Fibroblast of peridontal ligament (primary cell): ENCODE measurements around the gene ZNF845.
"Not testable (repeated sequence)": the region's sequence is repeated elsewhere in the genome, so short reads cannot be mapped to it uniquely, and the experiment has no call there.

Experiments
- DNase-seq: peaks from one replicate; pipeline ENCODE4 v3.0.0-alpha.2; 2010; ENCODE audit errors: extremely low read depth

Gene ZNF845

DNA sequence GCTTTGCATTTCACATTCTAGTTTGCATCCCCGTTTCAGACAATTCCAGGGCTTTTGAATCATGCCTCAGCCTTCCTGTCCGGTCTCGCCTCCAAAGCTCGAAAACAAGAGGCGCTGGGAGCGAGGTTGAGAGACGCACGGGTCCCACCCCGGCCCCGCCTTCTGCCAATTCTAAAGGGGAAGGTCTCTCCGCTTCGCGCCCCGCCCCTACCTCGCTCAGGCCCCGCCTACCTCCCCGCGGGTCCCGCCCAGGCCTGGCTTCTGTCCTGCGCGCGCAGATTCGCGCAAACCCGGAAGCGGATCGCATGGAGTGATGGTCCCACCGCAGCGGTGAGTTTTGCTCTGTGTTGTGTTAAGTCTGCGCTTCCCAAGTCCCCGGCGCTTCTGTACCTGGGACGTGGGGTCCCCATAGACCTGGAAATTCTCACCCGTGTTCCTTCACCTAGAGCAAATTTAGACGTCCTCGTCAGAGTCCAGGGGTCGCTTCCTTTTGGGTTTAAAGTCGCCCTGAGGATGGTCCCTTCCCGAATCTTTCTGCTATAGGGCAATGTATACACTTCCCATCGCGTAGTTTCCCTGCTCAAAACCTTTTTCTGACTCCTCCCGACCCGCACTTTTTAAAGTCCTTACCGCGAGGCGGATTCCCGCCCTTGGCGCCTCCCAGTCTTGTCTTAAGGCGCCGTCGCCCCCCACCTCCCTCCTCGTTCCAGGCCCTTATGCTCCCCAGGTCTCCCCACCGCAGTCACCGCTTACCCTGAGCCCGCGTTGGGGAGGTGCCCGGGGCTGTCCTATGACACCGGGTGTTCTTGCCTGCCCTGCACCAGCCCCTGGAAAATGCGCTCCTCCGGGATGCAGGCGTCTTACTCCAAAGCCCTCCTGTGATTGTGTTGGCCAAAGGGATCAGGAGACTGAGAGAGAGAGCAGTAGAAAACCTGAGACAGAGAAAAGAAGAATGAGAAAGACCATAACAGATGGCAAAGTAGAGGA, at the start of gene ZNF845:
Gene ZNF845, plus strand, starts transcription at position 287 of the 987 bp plus-strand sequence. CDS start 7,559 bp downstream, outside the sequence.
- DNase-seq: peak; percentile 85

DNA sequence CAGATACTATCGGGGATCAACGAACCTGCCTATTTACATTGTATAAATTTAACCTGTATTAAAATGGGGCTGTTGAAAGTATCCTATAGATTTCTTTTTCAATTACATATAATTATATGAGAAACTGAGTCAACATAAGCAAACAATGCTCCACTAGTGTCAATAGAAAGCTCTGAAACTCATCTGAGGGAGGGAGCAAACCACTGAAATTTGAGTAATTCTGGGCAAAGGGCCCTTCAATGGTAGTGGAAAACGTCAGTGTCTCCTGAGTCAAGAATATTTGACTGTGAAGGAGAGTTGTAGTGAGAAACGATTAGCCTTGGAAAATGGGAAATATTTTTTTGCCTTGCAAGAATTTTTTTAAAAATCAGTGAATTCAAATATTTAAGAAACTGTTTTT, 48.5 kb upstream of the ZNF845 start:
- no peak for DNase-seq

DNA sequence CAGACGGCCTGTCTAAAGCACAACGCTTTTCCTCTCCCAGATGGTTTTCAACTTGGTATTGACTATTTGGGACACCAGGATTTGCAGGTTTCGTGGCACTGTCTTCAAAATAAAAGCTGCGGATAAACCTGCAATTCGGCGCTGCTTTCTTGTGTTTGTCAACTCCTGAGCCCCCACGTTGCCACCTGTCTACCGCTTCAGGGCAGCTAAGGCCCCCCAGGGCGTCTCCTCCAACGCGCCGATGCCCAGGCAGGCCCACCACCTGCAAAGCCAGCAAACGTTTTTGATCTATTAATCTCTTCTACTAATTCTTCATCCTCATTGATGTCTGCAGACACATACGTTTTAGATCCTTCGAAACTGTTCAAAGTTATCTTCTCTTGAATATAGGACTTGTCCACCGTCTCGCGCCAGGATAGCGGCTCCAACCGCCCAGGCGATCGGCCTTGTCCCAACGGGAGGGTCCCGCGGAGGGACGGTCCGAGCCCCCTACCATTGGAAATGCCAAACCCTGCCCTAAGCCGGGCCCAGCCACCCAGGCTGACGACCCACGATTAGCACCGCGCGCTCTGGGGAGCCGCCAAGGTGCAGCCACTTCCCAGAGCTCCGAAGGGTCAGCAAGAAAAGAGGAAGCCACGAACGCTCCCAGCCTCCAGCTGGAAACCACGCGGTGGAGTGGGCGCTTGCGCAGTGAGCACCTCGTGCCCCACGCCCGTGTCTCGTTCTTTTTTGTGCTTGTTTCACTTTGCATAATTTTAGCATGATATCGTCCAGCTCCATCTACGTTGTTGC, 42.6 kb upstream of the ZNF845 start:
- no peak for DNase-seq

DNA sequence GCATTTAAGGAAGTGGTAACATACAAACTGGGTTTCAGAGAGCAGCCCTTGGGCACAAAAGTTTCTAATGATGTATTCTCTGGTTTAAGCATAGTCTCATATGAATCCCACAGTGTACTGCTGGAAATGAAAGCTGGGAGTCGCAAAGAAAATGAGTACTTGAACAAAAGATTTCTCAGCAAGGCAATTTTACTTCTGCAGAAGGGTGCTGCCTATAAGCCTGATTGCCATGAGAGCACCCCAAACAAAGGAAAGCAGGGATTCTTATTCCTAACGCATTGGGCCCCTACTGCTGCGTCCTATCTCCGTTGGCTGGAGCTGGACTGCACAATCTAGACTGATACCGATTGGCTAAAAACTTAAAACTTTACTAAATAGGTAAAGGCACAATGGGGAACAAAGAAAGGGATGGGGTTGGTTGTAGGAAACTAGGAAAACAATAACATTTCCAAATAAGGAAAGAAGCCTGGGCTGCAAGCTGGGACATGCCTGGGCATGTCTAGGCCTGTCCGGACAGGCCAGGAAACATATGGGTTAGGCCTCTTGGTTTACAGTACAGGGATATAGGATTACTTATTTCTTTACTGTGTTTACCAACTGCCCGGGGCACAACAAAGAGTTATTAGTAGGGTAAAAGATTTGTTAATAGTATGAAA, 38.6 kb upstream of the ZNF845 start:
- DNase-seq: no peak

DNA sequence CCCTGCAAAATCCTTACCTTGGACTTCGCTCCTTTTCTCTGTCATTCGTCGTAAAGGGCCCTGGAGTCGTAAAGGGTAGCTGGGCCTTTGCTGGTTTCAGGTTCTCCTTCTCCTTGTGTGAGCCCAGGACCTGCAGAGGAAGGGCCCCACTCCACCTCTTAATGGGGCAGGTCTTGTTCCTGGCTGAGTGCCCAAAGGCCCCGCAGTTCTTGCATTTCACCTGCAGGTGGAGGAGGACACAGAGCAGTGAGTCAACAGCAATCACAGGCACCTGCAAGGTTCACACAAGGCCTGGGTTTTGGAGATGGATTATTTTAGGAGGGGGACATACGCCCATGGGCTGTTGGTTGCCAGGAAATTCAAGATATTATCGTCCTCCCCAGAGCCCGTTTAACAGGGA, 32.2 kb upstream of the ZNF845 start:
- DNase-seq: not testable (repeated sequence)

DNA sequence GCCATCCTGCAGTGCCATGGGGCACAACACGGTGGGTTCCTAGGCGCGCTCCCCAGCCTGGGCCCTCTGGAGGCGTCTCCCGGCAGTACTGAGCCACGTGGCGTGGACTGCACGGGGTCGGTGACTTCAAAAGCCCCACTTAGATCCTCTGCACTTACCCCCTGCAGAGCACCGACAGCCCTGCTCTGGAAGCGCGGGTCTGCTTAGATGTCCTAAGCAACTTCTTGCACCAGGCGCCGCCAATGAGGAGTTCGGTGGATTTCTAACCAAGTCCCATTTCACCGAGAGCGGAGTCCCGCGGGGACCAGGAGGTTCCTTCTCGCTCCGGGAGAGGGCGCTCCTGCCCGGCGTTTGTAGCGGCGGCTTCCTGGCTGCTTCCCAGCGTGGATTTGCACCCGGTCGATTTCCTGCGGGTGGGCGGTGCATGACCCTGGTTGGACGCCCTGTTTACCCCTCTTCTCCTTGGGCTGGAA, 25.2 kb upstream of the ZNF845 start:
- peak; percentile 8 for DNase-seq

DNA sequence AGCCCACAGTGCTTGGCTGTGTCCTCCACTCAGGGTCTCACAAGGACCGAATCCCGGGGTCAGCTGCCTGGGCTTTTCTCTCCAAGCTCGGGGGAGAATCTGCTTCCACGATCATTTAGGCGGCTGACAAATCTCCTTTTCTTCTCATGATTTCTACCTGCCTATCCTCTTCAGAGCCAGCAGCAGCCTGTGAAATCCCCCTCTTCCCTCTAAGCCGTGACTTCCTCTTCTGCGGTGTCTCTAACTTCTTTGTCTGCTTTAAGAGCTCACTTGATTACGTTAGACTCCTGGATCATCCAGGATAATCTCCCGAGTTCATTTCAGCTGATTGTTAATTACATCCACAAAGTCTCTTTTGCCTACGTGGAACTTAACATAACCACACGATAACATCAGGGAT, 22.5 kb upstream of the ZNF845 start:
- no peak for DNase-seq

DNA sequence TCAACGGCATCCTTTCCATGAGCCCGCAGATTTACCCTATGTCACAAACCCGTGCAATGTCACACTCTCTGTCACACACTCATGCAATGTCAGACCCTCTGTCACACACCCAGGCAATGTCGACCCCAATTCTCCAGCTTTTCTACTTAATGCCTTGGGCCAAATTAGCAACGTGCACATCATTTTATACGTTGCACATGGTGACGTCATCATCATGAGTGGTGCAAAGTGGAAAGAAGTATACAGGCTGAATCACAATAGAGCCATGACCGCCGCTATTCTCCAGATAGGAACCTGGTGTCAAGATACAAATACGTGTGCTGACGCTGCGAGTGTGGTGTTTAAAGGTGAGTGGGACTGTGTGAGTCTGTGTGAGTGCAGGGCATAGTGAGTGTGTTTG, 21.7 kb upstream of the ZNF845 start:
- DNase-seq: no peak

DNA sequence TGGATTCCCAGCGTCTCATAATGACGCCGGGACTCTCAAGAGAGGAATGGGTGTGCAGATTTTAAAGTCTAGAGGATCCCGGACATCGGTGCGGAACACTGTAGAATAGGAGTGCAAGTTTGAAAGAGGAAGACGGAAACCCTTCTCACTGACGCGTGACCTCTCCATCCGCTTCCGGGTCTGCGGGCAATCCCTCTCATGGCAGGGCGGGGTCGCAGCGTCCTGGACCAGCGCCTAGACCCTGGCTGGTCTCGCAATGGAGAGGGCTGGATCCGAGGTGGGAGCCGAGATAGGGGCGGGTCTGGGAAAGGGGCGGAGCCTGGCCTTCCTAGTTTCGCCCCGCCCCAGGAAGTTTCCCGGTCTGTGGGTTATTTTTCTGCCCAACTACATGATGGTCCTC, 4.6 kb upstream of the ZNF845 start:
- DNase-seq: peak; percentile 11

DNA sequence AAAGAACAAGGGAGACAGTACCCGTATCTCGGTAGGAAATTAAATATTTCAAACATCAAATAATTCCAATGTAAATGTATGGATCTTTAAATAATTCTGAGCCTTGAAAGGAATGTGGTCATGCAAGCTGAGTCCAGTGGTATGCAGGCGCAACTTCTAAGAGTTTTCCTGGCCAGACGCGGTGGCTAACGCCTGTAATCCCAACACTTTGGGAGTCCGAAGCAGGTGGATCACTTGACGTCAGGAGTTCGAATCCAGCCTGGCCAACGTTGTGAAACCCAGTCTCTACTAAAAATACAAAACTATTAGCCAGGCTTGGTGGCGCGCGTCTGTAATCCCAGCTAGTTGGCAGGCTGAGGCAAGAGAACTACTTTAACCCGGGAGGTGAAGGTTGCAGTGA, 1.1 kb upstream of the ZNF845 start:
- no peak for DNase-seq

DNA sequence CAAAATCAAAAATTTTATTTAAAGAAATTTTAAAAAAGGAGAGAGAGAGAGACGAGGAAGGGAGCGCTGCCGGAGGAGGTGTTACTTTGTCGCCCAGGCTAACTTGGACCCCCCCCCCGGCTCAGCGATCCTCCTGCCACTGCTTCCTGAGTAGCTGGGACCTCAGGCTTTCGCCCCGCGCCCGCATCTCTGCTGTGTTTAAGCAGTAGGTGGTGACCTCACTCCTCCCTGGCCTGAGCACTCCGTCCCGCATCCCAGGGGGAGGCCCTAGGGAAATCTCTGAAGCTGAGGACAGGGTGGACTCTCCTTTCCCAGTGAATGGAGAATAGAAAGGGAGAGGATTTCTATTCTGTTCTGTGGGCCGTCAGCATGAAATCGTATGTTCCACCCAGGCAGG, 485 bp upstream of the ZNF845 start:
- no peak for DNase-seq

DNA sequence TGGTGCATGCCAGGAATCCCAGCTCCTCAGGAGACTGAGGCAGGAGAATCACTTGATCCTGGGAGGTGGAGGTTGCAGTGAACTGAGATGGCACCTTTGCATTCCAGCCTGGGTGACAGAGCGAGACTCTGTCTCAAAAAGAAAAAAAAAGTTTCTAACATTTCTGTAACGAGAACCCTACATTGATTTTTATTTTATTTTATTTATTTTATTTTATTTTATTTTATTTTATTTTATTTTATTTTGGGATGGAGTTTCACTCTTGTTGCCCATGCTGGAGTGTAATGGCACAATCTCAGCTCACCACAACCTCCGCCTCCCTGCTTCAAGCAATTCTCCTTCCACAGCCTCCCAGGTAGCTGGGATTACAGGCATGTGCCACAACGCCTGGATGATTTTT, 10.9 kb downstream of the ZNF845 start:
- DNase-seq: not testable (repeated sequence)

DNA sequence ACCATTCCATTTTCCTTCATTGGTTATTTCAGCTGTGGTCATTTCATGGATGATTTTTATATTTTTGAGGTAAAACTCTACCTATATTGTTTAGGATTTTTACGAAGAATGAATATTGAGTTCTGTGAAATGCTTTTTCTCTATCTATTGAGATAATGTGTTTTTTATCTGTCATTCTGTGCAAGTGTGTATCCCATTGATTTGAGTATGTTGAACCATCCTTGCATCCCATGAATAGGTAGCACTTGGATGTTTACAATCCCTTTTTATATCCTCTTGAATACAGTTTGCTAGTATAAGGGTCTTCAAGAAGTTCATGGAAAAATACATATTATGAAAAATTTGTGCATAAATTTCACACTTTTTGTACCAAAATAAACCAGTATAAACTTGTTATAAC, 22.2 kb downstream of the ZNF845 start:
- DNase-seq: no peak

DNA sequence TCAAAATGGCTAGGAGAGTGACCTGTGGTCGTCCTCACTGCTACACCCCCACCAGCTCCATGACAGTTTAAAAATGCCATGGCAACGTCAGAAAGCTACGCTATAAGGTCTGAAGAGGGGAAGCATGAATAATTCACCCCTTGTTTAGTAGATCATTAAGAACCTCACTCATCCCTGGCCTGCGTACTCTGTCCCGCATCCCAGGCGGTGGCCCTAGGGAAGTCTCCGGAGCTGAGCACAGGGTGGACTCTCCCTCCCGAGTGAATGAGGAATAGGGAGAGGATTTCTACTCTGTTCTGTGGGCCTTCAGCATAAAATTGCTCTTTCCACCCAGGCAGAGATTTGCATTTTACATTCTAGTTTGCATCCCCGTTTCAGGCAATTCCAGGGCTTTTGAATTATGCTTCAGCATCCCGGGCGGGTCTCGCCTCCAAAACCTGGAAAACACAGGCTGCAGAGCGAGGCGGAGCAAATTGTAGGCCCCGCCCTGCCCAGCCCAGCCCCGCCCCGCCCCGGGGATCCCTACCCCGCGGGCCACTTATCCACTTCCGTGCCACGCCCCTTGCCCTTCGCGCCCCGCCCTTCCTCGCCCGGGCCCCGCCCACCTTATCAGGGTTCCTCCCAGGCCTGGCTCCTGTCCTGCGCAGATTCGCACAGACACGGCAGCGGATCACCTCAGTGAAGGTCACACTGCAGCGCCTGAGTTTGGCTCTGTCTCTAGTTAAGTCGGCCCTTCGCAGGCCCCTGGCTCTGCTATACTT, 24.5 kb downstream of the ZNF845 start:
- DNase-seq: no peak

DNA sequence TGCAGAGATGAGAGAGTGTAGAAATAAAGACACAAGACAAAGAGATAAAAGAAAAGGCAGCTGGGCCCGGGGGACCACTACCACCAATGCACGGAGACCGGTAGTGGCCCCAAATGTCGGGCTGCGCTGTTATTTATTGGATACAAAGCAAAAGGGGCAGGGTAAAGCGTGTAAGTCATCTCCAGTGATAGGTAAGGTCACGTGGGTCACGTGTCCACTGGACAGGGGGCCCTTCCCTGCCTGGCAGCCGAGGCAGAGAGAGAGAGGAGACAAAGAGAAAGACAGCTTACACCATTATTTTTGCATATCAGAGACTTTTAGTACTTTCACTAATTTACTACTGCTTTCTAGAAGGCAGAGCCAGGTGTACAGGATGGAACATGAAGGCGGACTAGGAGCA, 26.5 kb downstream of the ZNF845 start:
- not testable (repeated sequence) for DNase-seq

DNA sequence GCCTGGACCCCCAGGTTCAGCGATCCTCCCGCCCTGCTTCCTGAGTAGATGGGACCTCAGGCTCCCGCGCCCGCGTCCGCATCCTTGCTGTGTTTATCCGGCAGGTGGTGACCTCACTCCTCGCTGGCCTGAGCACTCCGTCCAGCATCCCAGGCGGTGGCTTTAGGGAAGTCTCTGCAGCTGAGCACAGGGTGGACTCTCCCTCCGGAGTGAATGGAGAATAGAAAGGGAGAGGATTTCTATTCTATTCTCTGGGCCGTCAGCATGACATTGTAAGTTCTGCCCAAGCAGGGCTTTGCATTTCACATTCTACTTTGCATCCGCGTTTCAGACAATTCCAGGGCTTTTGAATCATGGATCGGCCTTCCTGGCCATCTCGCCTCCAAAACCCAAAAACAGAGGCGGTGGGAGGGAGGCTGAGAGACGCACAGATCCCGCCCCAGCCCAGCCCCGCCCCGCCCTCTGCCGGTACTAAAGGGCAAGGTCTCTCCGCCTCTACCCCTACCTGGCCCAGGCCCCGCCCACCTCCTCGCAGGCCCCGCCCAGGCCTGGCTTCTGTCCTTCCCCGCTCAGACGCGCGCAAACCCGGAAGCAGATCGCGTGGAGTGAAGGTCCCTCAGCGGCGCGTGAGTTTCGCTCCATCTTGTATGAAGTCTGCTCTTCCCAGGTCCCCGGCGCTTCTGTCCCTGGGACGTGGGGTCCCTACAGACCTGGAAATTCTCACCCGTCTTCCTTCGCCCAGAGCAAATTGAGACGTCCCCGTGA, 31.8 kb downstream of the ZNF845 start, which contains the start of gene ZNF525:
Gene ZNF525, plus strand, starts transcription at position 572 of the 765 bp plus-strand sequence. CDS start 6,577 bp downstream, outside the sequence.
- DNase-seq: peak; percentile 67

DNA sequence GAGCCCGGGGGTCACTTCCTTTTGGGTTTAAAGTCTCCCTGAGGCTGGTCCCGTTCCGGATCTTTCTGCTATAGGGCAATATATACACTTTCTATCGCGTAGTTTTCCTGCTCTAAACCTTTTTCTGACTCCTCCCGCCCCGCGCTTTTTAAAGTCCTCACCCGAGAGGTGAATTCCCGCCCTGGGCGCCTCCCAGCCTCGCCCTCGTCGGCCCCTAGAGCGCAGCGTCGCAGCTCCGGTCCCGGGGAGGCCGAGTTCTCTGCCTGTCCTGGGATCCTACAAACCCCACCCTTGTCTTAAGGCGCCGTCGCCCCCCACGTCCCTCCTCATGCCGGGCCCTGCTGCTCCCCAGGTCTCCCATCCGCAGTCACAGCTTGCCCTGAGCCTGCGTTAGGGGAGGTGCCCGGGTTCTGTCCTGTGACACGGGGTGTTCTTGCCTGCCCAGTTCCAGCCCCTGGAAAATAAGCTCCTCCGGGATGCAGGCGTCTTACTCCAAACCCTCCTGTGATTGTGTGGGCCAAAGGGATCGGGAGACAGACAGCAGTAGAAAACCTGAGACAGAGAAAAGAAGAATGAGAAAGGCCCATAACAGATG, 32.4 kb downstream of the ZNF845 start:
- DNase-seq: no peak

DNA sequence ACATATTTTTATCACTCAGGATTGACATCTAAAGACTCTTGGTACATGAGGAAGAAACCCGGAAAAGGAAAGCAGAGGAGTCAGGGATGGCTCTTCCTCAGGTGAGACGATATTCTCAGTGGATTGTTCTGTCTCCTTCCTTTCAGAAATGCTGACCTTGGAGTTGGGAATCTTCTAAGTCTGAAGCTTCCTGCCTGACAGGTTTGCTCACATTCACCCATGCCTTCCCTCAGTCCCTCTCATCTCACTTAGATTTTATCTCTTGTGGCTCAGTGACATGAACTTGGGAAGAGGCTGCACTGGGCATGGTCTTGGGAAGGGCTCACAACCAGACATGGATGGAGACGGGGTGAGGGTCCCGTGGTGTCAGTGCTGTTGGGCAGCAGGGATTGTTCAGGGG, 38.6 kb downstream of the ZNF845 start:
- DNase-seq: no peak

DNA sequence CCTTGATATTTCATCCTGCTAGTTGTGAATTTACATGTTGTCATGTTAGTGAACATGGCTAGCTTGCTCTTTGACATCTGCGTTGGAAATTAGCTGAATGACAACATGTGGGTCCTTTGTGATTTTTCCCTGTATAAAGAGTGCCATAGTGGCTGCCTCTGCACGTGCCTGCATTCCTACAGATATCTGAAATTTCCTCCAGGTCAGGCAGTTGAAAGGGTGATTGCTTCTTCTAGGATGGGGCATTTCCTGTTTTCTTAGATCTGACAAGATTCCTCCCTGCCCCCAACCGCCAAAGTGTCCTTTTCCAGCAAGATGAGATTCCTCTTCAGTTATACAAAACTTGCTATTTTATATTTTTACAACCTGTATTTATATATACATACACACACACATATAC, 40.7 kb downstream of the ZNF845 start:
- DNase-seq: no peak

DNA sequence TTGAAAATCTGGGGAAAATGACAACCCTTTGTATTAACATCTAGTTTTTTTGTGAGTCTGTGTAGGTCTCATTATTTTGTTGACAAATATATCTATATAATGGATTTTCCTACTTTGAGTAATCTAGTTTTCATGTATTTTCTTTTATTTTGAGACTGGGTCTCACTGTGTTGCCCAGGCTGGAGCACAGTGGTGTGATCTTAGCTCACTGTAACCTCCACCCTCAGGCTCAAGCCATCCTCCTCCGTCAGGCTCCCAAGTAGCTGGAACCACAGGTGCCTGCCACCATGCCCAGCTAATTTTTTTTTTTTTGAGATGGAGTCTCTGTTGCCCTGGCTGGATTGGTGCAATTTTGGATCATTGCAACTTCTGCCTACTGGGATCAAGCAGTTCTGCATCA, 41.2 kb downstream of the ZNF845 start:
- DNase-seq: no peak
